Measurements from ENCODE around the gene KIF4B. TPM values are rescaled to one million over a fixed set of nuclear protein-coding genes. Genes with fewer than 3 reads are reported as not detected.
"Not testable (repeated sequence)": the region's sequence is repeated elsewhere in the genome, so short reads cannot be mapped to it uniquely, and the experiment has no call there.

KIF4B gene
- total RNA-seq, 2 donors from 2014 or later = not detected

DNA sequence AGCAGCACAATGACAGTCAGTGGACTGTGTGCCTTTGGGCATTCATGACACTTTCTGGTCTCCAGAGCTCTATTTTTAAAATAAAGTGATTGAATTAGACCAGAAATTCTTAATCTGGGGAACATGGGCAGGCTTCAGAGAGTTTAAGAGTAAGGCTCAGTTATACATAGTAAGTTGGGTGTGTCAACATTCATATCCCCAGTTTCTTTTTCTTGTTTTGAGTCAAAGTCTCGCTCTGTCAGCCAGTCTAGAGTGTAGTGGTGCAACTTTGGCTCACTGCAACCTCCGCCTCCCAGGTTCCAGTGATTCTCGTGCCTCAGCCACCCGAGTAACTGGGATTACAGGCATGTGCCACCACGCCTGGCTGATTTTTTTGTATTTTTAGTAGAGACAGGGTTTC lies 13.7 kb upstream of the KIF4B start:
- Histone ChIP-seq H3K27ac (no peak overlapping the region), H3K36me3 (no peaks in the 10 kb centered on the region), H3K4me3 (no peak overlapping the region), H3K9me3 (no peaks in the 10 kb centered on the region), H3K4me1 (no peaks in the 10 kb centered on the region), H3K27me3 (no peaks in the 10 kb centered on the region)
- DNase-seq (ENCODE audit: low spot score) = no peak
- TF ChIP-seq CTCF (IDR thresholded peaks at IDR 0.05) = no peak

DNA sequence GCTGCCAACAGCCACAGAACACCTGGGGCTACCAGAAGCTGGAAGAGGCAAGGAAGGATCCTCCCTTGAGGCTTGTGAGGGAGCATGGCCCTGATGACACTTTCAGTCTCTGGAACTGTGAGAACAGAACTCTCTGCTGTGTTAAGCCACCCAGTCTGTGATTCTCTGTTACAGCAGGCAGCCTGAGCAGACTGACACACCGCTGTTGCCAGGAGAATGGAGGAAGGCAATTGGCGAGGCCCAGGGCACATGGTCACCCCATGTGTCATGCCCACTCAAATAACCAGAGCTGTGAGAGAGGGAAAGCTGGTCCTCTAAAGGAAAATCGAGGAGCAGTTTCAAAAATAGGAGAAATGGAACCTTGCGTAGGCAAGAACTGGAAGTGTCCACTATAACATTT lies 12.0 kb upstream of the KIF4B start:
- no peak for DNase-seq (ENCODE audit: low spot score)
- no peaks in the 10 kb centered on the region for H3K36me3 ChIP-seq
- no peak for TF ChIP-seq CTCF (IDR thresholded peaks at IDR 0.05)
- H3K4me1 ChIP-seq = no peaks in the 10 kb centered on the region
- H3K27ac ChIP-seq = no peak overlapping the region
- no peak overlapping the region for H3K4me3 ChIP-seq
- H3K27me3 ChIP-seq = no peaks in the 10 kb centered on the region
- no peaks in the 10 kb centered on the region for H3K9me3 ChIP-seq

- H3K9me3 ChIP-seq; DNase-seq (ENCODE audit: low spot score); H3K27me3 ChIP-seq; H3K27ac ChIP-seq; H3K4me3 ChIP-seq; H3K36me3 ChIP-seq; H3K4me1 ChIP-seq: not testable (repeated sequence)
These were observed 10.8 kb upstream of the KIF4B start for GRCh38 chr5:155002722-155003121.

- no peaks in the 10 kb centered on the region for H3K36me3 ChIP-seq
- no peaks in the 10 kb centered on the region for H3K9me3 ChIP-seq
- DNase-seq (ENCODE audit: low spot score) = no peak
- H3K27ac ChIP-seq = no peak overlapping the region
- H3K4me1 ChIP-seq = no peaks in the 10 kb centered on the region
- H3K4me3 ChIP-seq = no peak overlapping the region
- peak in 1 of 2 donors; percentile 55 for TF ChIP-seq CTCF (IDR thresholded peaks at IDR 0.05)
- H3K27me3 ChIP-seq = no peaks in the 10 kb centered on the region
These were observed 9.3 kb upstream of the KIF4B start for GRCh38 chr5:155004138-155004744.

GRCh38 chr5:155006265-155006664 lies 7.3 kb upstream of the KIF4B start:
- not testable (repeated sequence) for DNase-seq (ENCODE audit: low spot score); H3K4me1 ChIP-seq; H3K9me3 ChIP-seq; H3K4me3 ChIP-seq; H3K27me3 ChIP-seq; H3K36me3 ChIP-seq; H3K27ac ChIP-seq

DNA sequence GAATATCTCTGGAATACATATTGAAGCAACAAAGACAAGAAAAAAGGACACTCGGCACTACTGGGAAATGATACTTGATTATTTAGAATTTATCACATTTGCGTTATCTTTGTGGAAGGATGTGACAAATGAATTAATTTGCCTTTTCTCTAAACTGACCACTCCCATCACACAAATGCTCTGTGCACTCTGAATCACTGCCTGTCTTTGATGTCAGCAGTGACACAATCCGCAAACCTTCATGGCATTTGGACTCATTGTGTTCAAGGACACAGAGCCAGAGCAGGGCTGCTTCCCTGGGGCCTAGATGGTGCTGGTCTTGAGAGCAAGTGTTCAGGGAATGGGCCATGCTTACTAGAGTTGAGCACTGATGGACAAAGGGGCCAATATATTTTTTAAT lies 4.9 kb upstream of the KIF4B start:
- H3K4me1 ChIP-seq = no peaks in the 10 kb centered on the region
- H3K4me3 ChIP-seq = no peak overlapping the region
- no peak for TF ChIP-seq CTCF (IDR thresholded peaks at IDR 0.05)
- no peaks in the 10 kb centered on the region for H3K36me3 ChIP-seq
- H3K27ac ChIP-seq = no peak overlapping the region
- no peaks in the 10 kb centered on the region for H3K27me3 ChIP-seq
- no peaks in the 10 kb centered on the region for H3K9me3 ChIP-seq
- DNase-seq (ENCODE audit: low spot score) = no peak

DNA sequence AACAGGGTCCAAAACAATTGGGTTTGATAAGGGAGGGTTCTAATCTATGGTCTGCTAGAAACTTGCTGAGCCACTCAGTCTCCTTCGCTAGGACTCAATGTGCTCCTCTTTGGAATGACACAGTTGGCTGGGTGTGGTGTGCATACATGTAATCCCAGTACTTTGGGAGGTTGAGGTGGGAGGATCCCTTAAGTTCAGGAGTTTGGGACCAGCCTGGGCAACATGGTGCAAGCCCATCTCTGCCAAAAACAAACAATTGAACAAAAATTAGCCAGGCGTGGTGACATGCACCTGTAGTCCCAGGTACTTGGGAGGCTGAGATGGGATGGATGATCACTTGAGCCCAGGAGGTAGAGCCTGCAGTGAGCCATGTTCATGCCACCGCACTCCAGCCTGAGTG lies 2.7 kb upstream of the KIF4B start:
- H3K27ac ChIP-seq = no peak overlapping the region
- no peak for DNase-seq (ENCODE audit: low spot score)

More for the DNA sequence above, 2.7 kb upstream of the KIF4B start:
- H3K36me3 ChIP-seq = no peaks in the 10 kb centered on the region
- no peaks in the 10 kb centered on the region for H3K27me3 ChIP-seq
- H3K9me3 ChIP-seq = no peaks in the 10 kb centered on the region
- no peaks in the 10 kb centered on the region for H3K4me1 ChIP-seq
- no peak overlapping the region for H3K4me3 ChIP-seq
- no peak for TF ChIP-seq CTCF (IDR thresholded peaks at IDR 0.05)

Measured in right atrium auricular region (tissue), 2 donors.